Aorta (tissue), 5 donors: ENCODE results near the gene ECEL1. TPM values are rescaled to one million over a fixed set of nuclear protein-coding genes. Genes with fewer than 3 reads are reported as not detected.
A peak's percentile ranks its signal among the peaks of the same experiment; 100 is the strongest.
"Not testable (repeated sequence)": the region's sequence is repeated elsewhere in the genome, so short reads cannot be mapped to it uniquely, and the experiment has no call there.

ENCODE experiments used
- ATAC-seq: fragments of 200-7000 bp; cut with Tn5 transposase; one replicate; pipeline ENCODE4 v1.9.1; 2022; ENCODE audit warnings: moderate library complexity; ENCODE audit not compliant: low FRiP score
- DNase-seq, 2 donors: peaks; one replicate each; pipeline ENCODE4 v3.0.0-alpha.2; 2020
- H3K27ac ChIP-seq, 2 donors: one replicate each; pipeline ENCODE4 v1.5.1; 2013; ENCODE audit warnings: low read length in 2 of 2, mild to moderate bottlenecking in 2 of 2, moderate library complexity in 2 of 2, control low read depth in 1 of 2, inconsistent platforms in 1 of 2, low read depth in 1 of 2
- H3K27me3 ChIP-seq, 2 donors: one replicate each; pipeline ENCODE4 v1.6.1; 2013; ENCODE audit warnings: control low read depth in 1 of 2, low read length in 1 of 2, mild to moderate bottlenecking in 1 of 2, moderate library complexity in 1 of 2; ENCODE audit not compliant: insufficient read depth in 2 of 2, control insufficient read depth in 1 of 2
- H3K36me3 ChIP-seq, 2 donors: one replicate each; pipeline ENCODE4 v1.6.1; 2013; ENCODE audit warnings: control low read depth in 1 of 2, low read length in 1 of 2, mild to moderate bottlenecking in 1 of 2; ENCODE audit not compliant: insufficient read depth in 2 of 2, control insufficient read depth in 1 of 2
- H3K4me1 ChIP-seq, 2 donors: one replicate each; pipeline ENCODE4 v1.6.1; 2013; ENCODE audit warnings: low read length in 2 of 2, control low read depth in 1 of 2, mild to moderate bottlenecking in 1 of 2, moderate library complexity in 1 of 2; ENCODE audit not compliant: insufficient read depth in 2 of 2, control insufficient read depth in 1 of 2
- H3K4me3 ChIP-seq, 2 donors: one replicate each; pipeline ENCODE4 v1.5.1; 2013; ENCODE audit warnings: low read length in 2 of 2, control low read depth in 1 of 2, mild to moderate bottlenecking in 1 of 2
- H3K9me3 ChIP-seq: one replicate; pipeline ENCODE4 v1.6.1; 2013; ENCODE audit warnings: mild to moderate bottlenecking, low read length; ENCODE audit not compliant: control insufficient read depth
- WGBS, 2 donors: extraction: QIAGEN DNeasy Blood & Tissue Kit; methylation state at CpG; one replicate each; pipeline ENCODE4 v1.1.7; 2013; 5-methylcytosine and 5-hydroxymethylcytosine counted together
- intact Hi-C, 2 donors: fragments of 100-400 bp; cut with DNase I; formaldehyde crosslinking; loops; one replicate each; pipeline versions ENCODE4 v1.14.2 to v1.15.0; 2022
- long read RNA-seq, 2 donors: library from polyadenylated mRNA; unstranded; transcript quantifications; one replicate each; pipeline ENCODE4 v2.0.0, GENCODE V29; 2020 to 2021
- polyA plus RNA-seq, 2 donors: library from polyadenylated mRNA; stranded (reverse); fragments of 200-250 nt; gene quantifications; one replicate each; pipeline ENCODE4 v1.2.3, GENCODE V29; 2013
- total RNA-seq, 2 donors: library from RNA; stranded (reverse); fragmentation: NEBNext Ultra II Directional; extraction: Animal tissue kit (Norgen Biotek cat#: 25700); gene quantifications; one replicate each; pipeline ENCODE4 v1.2.1, GENCODE V29; 2021
- donor health status: healthy with polysubstance abuse.
- donor health status: Bipolar disorder and iron deficiency.
- donor health status: DM: no; HTN: no; CAD: no.
- donor health status: DM: no; HTN: no; CAD: no.
- donor health status: DM: yes; HTN: yes; CAD: no.

The ECEL1 gene, protein sequence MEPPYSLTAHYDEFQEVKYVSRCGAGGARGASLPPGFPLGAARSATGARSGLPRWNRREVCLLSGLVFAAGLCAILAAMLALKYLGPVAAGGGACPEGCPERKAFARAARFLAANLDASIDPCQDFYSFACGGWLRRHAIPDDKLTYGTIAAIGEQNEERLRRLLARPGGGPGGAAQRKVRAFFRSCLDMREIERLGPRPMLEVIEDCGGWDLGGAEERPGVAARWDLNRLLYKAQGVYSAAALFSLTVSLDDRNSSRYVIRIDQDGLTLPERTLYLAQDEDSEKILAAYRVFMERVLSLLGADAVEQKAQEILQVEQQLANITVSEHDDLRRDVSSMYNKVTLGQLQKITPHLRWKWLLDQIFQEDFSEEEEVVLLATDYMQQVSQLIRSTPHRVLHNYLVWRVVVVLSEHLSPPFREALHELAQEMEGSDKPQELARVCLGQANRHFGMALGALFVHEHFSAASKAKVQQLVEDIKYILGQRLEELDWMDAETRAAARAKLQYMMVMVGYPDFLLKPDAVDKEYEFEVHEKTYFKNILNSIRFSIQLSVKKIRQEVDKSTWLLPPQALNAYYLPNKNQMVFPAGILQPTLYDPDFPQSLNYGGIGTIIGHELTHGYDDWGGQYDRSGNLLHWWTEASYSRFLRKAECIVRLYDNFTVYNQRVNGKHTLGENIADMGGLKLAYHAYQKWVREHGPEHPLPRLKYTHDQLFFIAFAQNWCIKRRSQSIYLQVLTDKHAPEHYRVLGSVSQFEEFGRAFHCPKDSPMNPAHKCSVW
- total RNA-seq (1 to 10 TPM; 2.1 to 7.2 TPM), polyA plus RNA-seq (not detected)
- long read RNA-seq, donor 1, partial matches to known transcripts = 2 of 3 reads
- long read RNA-seq, donor 1, other reads (novel, unspliced or antisense) = 1 of 3 reads
- long read RNA-seq, donor 2, transcript ECEL1-201 (18 exons, 2,865 nt) = major isoform, 6 of 9 reads
- long read RNA-seq, donor 2, partial matches to known transcripts = 0 of 9 reads
- long read RNA-seq, donor 2, other reads (novel, unspliced or antisense) = 3 of 9 reads

DNA sequence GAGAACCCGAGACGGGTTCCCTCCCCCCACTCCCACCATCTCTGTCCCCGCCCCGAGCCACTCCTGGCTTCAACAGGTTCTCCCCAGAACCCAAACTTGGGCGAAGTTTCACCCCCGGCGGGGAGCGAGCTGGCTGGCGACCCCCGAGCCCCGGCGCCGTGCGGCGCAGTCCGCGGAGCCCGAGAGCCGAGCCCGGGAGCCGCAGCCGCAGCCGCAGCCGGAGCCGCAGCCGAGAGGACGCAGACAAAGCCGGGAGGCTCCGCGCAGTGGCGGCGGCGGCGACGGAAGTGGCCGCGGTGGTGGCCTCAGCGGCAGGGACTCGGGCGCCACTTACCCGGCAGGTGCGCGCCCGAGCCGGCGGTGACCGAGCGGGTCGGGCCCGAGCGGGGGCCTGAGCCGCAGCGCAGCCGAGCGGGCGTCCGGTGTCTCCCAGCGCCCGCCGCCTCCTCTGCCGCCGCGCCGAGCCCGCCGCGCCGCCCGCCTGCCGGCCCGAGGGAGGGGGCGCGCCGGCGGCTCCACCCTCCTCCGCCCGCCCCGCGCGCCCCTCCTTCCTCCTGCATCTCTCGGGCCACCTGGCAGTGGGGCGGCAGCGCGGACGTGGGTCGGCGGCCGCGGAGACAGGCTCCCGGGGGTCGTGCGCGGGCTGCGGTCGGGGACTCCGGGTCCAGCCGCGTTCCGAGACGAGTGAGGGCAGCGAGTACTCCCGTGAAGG, at the start of gene ECEL1:
Gene ECEL1 (minus strand): TSS at position 450 of the 712 bp plus-strand sequence. CDS start 1,181 bp downstream, outside the sequence.
- Histone ChIP-seq H3K36me3 (no peaks in the 10 kb centered on the region), H3K27me3 (no peaks in the 10 kb centered on the region), H3K27ac (no peak within 1 kb of the TSS), H3K9me3 (no peaks in the 10 kb centered on the region), H3K4me1 (no peaks in the 10 kb centered on the region), H3K4me3 (no peak within 1 kb of the TSS)
- no peak for ATAC-seq
- DNase-seq = peak; percentile 37 to 71
- intact Hi-C loops = no loop called here
- 3 to 5% methylated on average over 55 to 102 of the region's 102 CpGs for WGBS, 2 donors

DNA sequence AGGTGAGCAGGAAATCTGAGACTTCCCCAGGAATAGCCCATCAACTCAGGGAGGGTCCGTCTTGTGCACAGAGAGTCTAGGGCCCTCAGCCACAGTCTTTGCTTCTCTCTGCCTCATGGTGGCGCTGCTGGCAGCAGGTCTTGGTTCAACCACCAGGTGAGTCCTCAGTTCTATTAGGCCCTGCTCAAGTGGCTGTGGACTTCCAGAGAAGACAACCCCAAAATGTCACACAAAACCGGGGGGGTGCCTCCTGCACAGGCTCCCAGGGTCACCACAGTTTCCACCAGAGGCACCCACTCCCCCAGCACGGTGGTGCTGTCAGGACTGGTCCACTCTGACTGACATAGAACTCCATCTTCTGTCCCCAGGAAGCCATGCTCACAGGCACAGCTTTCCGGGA, 49.4 kb upstream of the ECEL1 start:
- Histone ChIP-seq H3K4me1 (no peaks in the 10 kb centered on the region), H3K27me3 (no peaks in the 10 kb centered on the region), H3K36me3 (no peaks in the 10 kb centered on the region), H3K9me3 (peaks cover 5% of the 10 kb centered on the region), H3K27ac (no peak overlapping the region), H3K4me3 (no peak overlapping the region)
- intact Hi-C loops = no loop called here
- ATAC-seq (no peak), DNase-seq (peak in 1 of 2 donors; percentile 55)
- WGBS, 2 donors = 62 to 66% methylated on average over 5 of the region's 5 CpGs

DNA sequence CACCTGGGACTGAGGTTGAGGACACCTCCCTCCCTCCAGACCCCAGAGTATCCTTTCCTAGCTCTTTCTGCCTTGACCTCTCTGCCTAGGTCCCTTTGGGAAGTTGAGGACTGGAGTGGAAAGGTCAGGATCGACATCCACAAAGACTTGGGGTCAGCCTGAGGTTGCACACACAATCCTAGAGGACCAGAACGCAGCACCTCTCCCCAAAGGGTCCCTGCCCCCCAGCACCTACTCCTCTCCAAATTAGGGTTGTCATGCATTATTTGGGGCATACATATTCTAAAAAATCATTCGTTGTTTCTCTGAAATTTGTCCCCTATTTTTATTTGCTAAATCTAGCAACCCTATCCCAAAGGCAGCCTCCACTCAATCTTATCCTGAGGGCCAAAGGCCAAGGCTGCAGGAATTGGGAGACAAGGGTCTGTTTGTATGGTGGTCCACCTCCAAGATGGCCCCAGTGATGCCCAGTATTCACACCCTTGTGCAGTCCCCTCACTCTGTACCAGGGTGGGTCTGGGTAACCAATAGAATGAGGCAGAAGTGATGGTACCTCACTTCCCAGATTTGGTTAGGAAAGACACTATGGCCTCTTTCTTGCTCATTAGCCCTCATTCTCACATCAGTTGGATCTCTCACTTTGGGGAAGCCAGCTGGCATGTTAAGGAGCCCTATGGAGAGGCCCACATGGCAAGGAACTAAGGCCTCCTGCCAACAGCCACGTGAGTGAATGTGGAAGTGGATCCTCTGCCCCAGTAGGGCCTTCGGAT, 48.3 kb upstream of the ECEL1 start:
- 90 to 92% methylated on average over 5 of the region's 5 CpGs for WGBS, 2 donors
- H3K36me3 ChIP-seq = no peaks in the 10 kb centered on the region
- ATAC-seq = no peak
- intact Hi-C loops = no loop called here
- H3K27me3 ChIP-seq = no peaks in the 10 kb centered on the region
- no peak overlapping the region for H3K27ac ChIP-seq
- H3K9me3 ChIP-seq = peaks cover 5% of the 10 kb centered on the region
- no peak overlapping the region for H3K4me3 ChIP-seq
- no peaks in the 10 kb centered on the region for H3K4me1 ChIP-seq
- DNase-seq = peak in 1 of 2 donors; percentile 34

DNA sequence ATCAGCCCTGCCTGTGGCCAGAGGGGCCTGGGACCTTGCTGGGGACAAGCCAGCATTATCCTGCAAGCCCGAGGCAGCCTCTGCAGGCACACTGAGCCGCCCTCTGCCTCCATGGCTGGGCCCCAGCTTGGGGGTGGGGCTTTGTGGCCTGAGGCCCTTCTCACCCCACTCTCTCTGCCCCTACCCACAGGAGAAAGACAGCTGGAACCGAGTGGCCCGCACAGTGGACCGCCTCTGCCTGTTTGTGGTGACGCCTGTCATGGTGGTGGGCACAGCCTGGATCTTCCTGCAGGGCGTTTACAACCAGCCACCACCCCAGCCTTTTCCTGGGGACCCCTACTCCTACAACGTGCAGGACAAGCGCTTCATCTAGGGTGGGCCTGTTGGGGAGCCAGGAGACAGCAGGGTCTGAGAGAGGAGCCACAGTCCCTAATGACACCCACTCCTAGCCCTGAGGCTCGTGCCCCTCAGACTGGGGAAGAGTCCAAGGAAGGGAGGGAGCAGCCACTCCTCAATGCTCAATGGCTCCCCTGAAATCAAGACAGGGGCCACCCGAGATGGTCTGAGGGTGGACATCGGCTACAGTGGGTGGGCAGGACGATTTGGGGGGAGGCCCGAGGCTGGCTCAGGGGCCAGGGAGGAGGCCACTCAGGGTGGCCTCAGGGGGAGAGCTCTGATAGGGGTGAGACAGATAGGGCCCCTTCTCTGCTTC, 47.5 kb upstream of the ECEL1 start:
- ATAC-seq (no peak), DNase-seq (peak in 1 of 2 donors; percentile 62)
- peaks cover 5% of the 10 kb centered on the region for H3K9me3 ChIP-seq
- no peaks in the 10 kb centered on the region for H3K4me1 ChIP-seq
- no peaks in the 10 kb centered on the region for H3K36me3 ChIP-seq
- no peak overlapping the region for H3K4me3 ChIP-seq
- H3K27ac ChIP-seq = no peak overlapping the region
- intact Hi-C loops = no loop called here
- WGBS, 2 donors = 80 to 83% methylated on average over 11 to 14 of the region's 14 CpGs
- H3K27me3 ChIP-seq = no peaks in the 10 kb centered on the region

DNA sequence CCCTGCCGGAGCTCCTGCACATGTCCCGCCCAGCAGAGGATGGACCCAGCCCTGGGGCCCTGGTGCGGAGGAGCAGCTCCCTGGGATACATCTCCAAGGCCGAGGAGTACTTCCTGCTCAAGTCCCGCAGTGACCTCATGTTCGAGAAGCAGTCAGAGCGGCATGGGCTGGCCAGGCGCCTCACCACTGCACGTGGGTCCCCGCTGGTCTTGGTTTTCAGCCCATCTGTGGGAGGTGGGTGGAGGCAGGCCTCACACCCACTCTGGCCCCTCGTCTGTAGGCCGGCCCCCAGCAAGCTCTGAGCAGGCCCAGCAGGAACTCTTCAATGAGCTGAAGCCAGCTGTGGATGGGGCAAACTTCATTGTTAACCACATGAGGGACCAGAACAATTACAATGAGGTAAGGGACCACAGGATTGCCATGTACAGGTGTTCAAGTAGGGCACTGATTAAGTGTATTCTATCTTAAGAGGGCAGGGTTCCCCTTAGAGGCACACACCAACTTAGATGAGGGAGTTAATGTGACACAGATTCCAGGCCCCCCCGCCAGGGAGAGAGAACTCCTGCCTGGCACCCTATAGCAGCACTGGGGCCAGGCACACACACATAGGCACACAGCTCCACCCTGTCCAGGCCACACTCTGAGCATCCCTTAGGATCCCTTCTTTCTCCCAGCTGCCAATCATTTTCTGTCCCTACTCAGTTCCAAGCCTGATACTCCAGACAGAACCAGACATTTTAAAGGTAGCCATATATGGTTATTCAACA, 46.5 kb upstream of the ECEL1 start:
- intact Hi-C loops = no loop called here
- ATAC-seq = no peak
- no peaks in the 10 kb centered on the region for H3K36me3 ChIP-seq
- DNase-seq = peak in 1 of 2 donors; percentile 72
- no peaks in the 10 kb centered on the region for H3K27me3 ChIP-seq
- WGBS, 2 donors = 82 to 85% methylated on average over 13 of the region's 13 CpGs
- H3K9me3 ChIP-seq = peaks cover 5% of the 10 kb centered on the region
- H3K4me3 ChIP-seq = no peak overlapping the region
- H3K27ac ChIP-seq = no peak overlapping the region
- no peaks in the 10 kb centered on the region for H3K4me1 ChIP-seq

DNA sequence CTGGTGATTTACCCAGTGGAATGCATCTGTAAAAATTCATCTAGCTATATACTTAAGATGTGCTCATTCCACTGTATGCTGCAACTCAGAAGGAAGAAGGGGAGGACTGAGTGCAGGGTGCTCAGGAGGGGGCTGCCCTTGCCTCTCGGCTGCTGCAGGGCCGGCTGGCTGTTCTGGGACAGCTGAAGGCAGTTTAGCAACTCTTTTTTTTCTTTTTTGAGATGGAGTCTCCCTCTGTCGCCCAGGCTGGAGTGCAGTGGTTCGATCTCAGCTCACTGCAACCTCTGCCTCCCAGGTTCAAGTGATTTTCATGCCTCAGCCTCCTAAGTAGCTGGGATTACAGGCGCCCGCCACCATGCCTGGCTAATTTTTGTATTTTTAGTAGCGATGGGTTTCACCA, 45.2 kb upstream of the ECEL1 start:
- H3K27me3 ChIP-seq, H3K4me3 ChIP-seq, H3K4me1 ChIP-seq, H3K36me3 ChIP-seq, intact Hi-C loops, ATAC-seq, H3K9me3 ChIP-seq, H3K27ac ChIP-seq: not testable (repeated sequence)
- peak in 1 of 2 donors; percentile 27 for DNase-seq
- WGBS, 2 donors = 85 to 88% methylated on average over 7 of the region's 7 CpGs

DNA sequence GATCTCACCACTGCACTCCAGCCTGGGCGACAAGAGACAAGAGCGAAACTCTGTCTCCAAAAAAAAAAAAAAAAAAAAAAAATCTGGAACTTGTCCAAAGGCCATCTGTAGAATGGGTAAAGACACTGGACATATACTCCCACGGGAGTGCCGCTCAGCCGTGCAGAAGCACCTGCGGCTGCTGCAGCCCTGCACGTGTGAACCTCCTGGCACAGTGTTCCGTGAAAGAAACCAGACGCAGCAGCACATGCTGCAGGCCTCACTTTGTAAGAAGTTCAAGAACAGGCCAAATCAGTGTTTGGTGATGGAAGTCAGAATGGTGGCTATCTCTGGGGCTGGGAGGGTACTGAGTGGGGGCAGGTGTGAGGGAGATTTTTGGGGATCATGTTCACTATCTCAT, 44.8 kb upstream of the ECEL1 start:
- H3K27ac ChIP-seq = no peak overlapping the region
- 73 to 76% methylated on average over 9 of the region's 9 CpGs for WGBS, 2 donors
- no peaks in the 10 kb centered on the region for H3K4me1 ChIP-seq
- peak; percentile 3 to 35 for DNase-seq
- no peak overlapping the region for H3K4me3 ChIP-seq
- intact Hi-C loops = no loop called here
- no peaks in the 10 kb centered on the region for H3K27me3 ChIP-seq
- H3K9me3 ChIP-seq = peaks cover 5% of the 10 kb centered on the region
- no peak for ATAC-seq
- H3K36me3 ChIP-seq = no peaks in the 10 kb centered on the region
